GM12874 (cell line): ENCODE data around the gene TKT.

Experiments
- TF ChIP-seq, protein P1 (sequence below): IDR thresholded peaks from 2 replicates; pipeline ENCODE4 v1.5.1; 2011; ENCODE audit warnings: low read depth, mild to moderate bottlenecking, control low read depth, low read length, moderate library complexity; ENCODE audit not compliant: insufficient read depth

Gene TKT

DNA sequence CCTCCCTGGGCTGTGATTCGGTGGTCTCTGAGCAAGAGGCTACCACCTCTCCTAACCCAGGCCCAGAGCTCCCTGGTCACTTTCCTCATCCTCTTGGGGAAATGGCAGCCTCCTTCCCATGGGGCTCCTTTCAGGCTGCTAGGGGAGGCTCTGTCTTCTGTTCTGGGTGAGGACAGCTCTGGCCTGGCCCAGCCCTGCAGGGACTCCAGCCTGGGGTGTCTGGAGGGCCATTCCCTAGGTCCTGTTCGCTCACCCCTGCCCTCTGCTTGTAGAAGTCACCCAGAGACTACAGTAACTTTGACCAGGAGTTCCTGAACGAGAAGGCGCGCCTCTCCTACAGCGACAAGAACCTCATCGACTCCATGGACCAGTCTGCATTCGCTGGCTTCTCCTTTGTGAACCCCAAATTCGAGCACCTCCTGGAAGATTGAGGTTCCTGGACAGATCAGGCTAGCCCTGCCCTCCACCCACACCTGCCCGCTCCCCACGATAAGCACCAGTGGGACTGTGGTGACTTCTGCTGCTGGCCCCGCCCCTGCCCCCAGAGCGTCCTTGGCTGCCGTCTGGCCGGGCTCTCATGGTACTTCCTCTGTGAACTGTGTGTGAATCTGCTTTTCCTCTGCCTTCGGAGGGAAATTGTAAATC is 63.9 kb downstream of the TKT start:
- TF ChIP-seq, protein P1, sequence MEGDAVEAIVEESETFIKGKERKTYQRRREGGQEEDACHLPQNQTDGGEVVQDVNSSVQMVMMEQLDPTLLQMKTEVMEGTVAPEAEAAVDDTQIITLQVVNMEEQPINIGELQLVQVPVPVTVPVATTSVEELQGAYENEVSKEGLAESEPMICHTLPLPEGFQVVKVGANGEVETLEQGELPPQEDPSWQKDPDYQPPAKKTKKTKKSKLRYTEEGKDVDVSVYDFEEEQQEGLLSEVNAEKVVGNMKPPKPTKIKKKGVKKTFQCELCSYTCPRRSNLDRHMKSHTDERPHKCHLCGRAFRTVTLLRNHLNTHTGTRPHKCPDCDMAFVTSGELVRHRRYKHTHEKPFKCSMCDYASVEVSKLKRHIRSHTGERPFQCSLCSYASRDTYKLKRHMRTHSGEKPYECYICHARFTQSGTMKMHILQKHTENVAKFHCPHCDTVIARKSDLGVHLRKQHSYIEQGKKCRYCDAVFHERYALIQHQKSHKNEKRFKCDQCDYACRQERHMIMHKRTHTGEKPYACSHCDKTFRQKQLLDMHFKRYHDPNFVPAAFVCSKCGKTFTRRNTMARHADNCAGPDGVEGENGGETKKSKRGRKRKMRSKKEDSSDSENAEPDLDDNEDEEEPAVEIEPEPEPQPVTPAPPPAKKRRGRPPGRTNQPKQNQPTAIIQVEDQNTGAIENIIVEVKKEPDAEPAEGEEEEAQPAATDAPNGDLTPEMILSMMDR: no peak

DNA sequence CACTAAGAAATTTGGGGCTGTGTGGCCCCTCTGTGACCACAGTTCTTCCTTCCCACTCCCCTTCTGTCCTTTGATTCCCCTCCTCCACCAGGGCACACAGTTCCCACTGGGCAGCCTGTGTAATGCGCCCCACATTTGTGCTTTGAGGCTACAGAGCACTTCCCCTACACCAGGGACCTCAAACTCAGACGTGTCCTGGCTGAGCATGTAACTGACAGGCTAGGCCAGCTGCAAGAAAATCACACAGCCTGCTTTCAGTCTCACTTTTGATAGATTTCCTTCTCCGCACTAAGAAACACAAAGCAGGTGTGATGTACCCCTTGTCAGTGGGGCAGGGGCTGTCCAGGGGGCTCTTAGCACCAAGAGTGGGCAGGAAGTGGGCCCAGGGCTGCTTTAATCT is 65.2 kb downstream of the TKT start:
- TF ChIP-seq, protein P1: no peak

DNA sequence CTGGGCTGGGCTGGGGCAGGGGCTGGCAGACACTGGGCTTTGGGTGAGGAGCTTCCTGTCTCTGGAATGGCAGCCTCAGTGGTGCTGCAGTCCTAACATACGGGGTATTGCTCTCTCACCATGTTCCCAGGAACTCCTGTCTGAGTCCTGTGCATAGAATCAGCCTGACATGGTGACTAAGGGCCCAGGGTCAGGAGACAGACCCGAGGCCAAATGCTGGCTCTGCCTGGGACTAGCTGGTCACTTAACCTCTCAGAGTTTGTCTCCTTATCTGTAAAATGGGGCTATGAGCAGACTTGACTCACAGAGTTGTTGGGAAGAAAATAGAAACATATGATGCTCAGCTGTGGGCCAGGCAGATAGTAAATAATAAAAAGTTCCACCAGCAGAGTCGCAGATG is 66.5 kb downstream of the TKT start:
- TF ChIP-seq, protein P1: no peak

DNA sequence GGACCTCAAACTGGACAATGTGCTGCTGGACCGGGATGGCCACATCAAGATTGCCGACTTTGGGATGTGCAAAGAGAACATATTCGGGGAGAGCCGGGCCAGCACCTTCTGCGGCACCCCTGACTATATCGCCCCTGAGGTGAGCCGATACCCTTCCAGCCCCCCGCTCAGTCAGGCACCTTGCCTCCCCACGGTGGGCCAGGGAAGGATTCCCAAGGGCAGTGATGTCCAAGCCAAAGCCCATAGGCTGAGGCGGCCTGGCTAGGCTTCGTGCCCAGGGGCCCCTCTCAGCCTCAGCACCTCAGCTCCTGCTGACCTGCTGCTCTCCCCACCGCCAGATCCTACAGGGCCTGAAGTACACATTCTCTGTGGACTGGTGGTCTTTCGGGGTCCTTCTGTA is 67.1 kb downstream of the TKT start:
- TF ChIP-seq, protein P1: no peak

DNA sequence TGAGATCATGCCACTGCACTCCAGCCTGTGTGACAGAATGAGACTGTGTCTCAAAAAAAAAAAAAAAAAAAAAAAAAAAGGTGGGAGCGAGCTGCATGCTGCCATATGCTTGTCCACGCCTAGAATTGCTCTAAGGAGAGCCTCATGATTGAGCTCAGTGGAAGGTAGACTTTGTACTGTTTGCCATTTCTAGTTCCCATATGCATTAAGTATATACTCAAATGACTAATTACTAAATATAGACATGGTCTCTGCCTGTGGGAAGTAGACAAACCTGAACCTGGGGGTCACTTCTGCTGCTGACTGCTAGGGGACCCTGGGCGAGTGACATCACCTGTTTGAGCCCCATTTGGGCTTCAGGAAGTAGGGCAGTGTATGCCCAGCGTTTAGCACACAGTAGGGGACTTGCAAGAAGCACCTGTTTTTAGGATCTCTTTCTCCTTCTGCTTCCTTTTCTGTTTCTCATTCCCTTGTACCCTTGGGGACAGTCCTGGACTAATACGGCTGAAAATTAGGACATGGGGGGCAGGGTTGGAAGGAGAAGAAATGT is 67.6 kb downstream of the TKT start:
- TF ChIP-seq, protein P1: no peak

DNA sequence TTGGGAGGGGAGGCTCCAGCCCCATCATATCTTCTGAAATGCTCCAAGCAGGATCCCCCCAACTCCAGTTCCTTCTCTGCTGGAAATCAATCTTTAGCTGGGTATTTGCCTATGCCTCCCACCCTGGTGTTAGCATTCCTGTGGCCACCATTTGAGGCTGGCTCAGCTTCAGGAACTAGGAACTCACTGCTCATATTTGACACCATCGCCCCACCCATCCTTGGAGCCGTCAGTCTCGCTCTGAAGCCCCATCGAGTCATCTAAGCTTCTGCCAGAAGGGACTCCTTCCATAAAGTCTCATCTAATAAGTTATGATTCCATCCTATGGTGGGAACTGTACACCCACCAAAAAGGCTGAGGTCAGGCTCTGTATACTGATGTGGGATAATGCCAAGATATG is 68.4 kb downstream of the TKT start:
- TF ChIP-seq, protein P1: no peak

DNA sequence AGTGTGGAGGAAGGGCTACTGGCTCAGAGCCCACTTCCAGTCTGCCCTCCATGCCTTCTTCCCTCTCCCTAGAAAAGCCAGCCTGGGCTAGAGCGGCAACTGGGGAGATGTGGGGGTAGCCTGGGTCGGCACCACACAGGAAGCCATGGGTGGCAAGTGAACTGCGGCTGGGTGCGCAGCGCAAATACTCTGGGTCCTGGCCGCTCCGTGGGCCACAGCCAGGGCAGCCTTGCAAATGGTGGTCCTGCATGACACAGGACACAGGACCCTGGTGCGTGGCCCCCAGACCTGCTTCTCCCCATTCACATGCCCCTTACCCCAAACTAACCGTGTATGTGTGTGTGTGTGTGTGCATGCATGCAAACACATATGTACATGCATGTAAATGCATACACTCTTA is 69.1 kb downstream of the TKT start:
- TF ChIP-seq, protein P1: no peak
